ENCODE results near the gene MTR.

DNA sequence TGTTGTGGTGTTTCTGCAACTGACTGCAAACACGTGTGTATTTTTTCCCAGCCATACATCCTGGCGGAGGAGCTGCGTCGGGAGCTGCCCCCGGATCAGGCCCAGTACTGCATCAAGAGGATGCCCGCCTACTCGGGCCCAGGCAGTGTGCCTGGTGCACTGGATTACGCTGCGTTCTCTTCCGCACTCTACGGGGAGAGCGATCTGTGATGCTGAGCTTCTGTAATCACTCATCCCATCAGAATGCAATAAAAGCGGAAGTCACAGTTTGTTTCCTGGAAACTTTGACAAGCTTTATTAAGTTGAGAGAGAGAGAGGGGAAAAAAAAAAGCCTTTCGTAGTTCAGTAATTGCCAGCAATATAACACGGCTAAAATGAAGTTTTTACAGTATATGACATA, 32.7 kb upstream of the MTR start:
- TF ChIP-seq, protein P1, sequence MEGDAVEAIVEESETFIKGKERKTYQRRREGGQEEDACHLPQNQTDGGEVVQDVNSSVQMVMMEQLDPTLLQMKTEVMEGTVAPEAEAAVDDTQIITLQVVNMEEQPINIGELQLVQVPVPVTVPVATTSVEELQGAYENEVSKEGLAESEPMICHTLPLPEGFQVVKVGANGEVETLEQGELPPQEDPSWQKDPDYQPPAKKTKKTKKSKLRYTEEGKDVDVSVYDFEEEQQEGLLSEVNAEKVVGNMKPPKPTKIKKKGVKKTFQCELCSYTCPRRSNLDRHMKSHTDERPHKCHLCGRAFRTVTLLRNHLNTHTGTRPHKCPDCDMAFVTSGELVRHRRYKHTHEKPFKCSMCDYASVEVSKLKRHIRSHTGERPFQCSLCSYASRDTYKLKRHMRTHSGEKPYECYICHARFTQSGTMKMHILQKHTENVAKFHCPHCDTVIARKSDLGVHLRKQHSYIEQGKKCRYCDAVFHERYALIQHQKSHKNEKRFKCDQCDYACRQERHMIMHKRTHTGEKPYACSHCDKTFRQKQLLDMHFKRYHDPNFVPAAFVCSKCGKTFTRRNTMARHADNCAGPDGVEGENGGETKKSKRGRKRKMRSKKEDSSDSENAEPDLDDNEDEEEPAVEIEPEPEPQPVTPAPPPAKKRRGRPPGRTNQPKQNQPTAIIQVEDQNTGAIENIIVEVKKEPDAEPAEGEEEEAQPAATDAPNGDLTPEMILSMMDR (IDR thresholded peaks at IDR 0.05) = no peak
- no peak for TF ChIP-seq POLR2A (IDR thresholded peaks at IDR 0.05)

Measured in tibial nerve (tissue), 3 donors.